HepG2 (cell line): ENCODE results near the gene SIRT7. TPM values are rescaled to one million over a fixed set of nuclear protein-coding genes. Genes with fewer than 3 reads are reported as not detected.

Source experiments
- HES4 ChIP-seq: sonication (generic); formaldehyde crosslinking; IDR thresholded peaks from 2 replicates; pipeline ENCODE4 v1.9.0; 2021; ENCODE audit warnings: mild to moderate bottlenecking, missing genetic modification reagents, borderline replicate concordance
- LCORL ChIP-seq, 2 experiments: fragments of 450-650 bp in 1 of 2; sonication (generic) in 1 of 2; formaldehyde crosslinking in 1 of 2; IDR thresholded peaks; 2 replicates each; pipeline versions ENCODE4 v1.5.0 to v1.6.1; 2017 to 2020; ENCODE audit warnings: antibody characterized with exemption in 1 of 2, missing genetic modification reagents in 1 of 2
- MED1 ChIP-seq: sonication (generic); formaldehyde crosslinking; IDR thresholded peaks from 2 replicates; pipeline ENCODE4 v1.4.0; 2020; ENCODE audit warnings: missing genetic modification reagents
- MYPOP ChIP-seq: sonication (generic); formaldehyde crosslinking; IDR thresholded peaks from 2 replicates; pipeline ENCODE4 v1.8.1; 2023; ENCODE audit warnings: mild to moderate bottlenecking, moderate library complexity, missing genetic modification reagents
- NR0B2 ChIP-seq: sonication (generic); formaldehyde crosslinking; IDR thresholded peaks from 2 replicates; pipeline ENCODE4 v1.4.0; 2020; ENCODE audit warnings: mild to moderate bottlenecking, missing genetic modification reagents
- RAD21 ChIP-seq: fragments of 450-650 bp; formaldehyde crosslinking; IDR thresholded peaks from 2 replicates; pipeline ENCODE4 v1.5.0; 2020; ENCODE audit warnings: mild to moderate bottlenecking
- STAT6 ChIP-seq: sonication (generic); formaldehyde crosslinking; IDR thresholded peaks from 2 replicates; pipeline ENCODE4 v1.4.0; 2020; ENCODE audit warnings: missing genetic modification reagents, mild to moderate bottlenecking, borderline replicate concordance
- TRAFD1 ChIP-seq: sonication (generic); formaldehyde crosslinking; IDR thresholded peaks from 2 replicates; pipeline ENCODE4 v1.5.1; 2020; ENCODE audit warnings: missing genetic modification reagents, mild to moderate bottlenecking, borderline replicate concordance
- ZC3H4 ChIP-seq: sonication (generic); formaldehyde crosslinking; IDR thresholded peaks from 2 replicates; pipeline ENCODE4 v1.4.0; 2020; ENCODE audit warnings: missing genetic modification reagents, borderline replicate concordance
- ZFP90 ChIP-seq: sonication (generic); formaldehyde crosslinking; IDR thresholded peaks from 2 replicates; pipeline ENCODE4 v1.8.0; 2022; ENCODE audit warnings: missing genetic modification reagents, mild to moderate bottlenecking, inconsistent platforms, borderline replicate concordance
- ZNF343 ChIP-seq: sonication (generic); formaldehyde crosslinking; IDR thresholded peaks from 2 replicates; pipeline ENCODE4 v1.4.0; 2020; ENCODE audit warnings: mild to moderate bottlenecking, missing genetic modification reagents
- ZNF362 ChIP-seq: sonication (generic); formaldehyde crosslinking; IDR thresholded peaks from 2 replicates; pipeline ENCODE4 v1.4.0; 2020; ENCODE audit warnings: missing genetic modification reagents, mild to moderate bottlenecking, borderline replicate concordance
- ZNF619 ChIP-seq: sonication (generic); formaldehyde crosslinking; IDR thresholded peaks from 2 replicates; pipeline ENCODE4 v1.4.0; 2020; ENCODE audit warnings: mild to moderate bottlenecking, missing genetic modification reagents
- ZNF770 ChIP-seq: sonication (generic); formaldehyde crosslinking; IDR thresholded peaks from 2 replicates; pipeline ENCODE4 v1.5.0; 2020; ENCODE audit warnings: mild to moderate bottlenecking, missing genetic modification reagents
- ZNF773 ChIP-seq: sonication (generic); formaldehyde crosslinking; IDR thresholded peaks from 2 replicates; pipeline ENCODE4 v1.4.0; 2020; ENCODE audit warnings: missing genetic modification reagents, borderline replicate concordance
- ZNF780A ChIP-seq: sonication (generic); formaldehyde crosslinking; IDR thresholded peaks from 2 replicates; pipeline ENCODE4 v1.8.0; 2022; ENCODE audit warnings: mild to moderate bottlenecking, missing genetic modification reagents, moderate library complexity
- ZNF839 ChIP-seq: sonication (generic); formaldehyde crosslinking; IDR thresholded peaks from 2 replicates; pipeline ENCODE4 v1.4.0; 2020; ENCODE audit warnings: missing genetic modification reagents, mild to moderate bottlenecking, borderline replicate concordance
- polyA plus RNA-seq, 8 experiments: library from polyadenylated mRNA; depleted of rRNA in 3 of 8; stranded (reverse) in 7 of 8; unstranded in 1 of 8; fragments of >200 nt; fragmentation: Illumina TruSeq in 4 of 8; extraction: Trizol in 4 of 8; gene quantifications; 2 replicates each; pipeline versions ENCODE4 v1.2.1 to v1.2.3, GENCODE V29; 2011 to 2016; ENCODE audit warnings: low read depth in 4 of 8, missing spikeins in 1 of 8, mixed read lengths in 1 of 8; ENCODE audit not compliant: insufficient read depth in 1 of 8
- total RNA-seq, 5 experiments: library from RNA; depleted of rRNA; stranded (reverse); fragments of >200 nt; fragmentation: Illumina TruSeq; extraction: Trizol; gene quantifications; 2 replicates each; pipeline ENCODE4 v1.2.3, GENCODE V29; 2016; ENCODE audit warnings: low read depth in 1 of 5

SIRT7 gene
- total and polyA plus RNA-seq, 2 of the 13 experiments (the other 11 are each of a cell fraction or from before 2014, with no cell fraction given): 8.3 to 24.8 TPM

- TF ChIP-seq TRAFD1 (CRISPR knock-in tag) (no peak), ZNF619 (CRISPR knock-in tag) (peak; percentile 86; the same call in 1 of the 2 replicates), RAD21 (CRISPR knock-in tag) (peak; percentile 85), ZC3H4 (peak; percentile 71; the same call in 1 of the 2 replicates), ZNF362 (CRISPR knock-in tag) (peak; percentile 37; the same call in 1 of the 2 replicates), ZNF343 (CRISPR knock-in tag) (peak; percentile 47; the same call in 1 of the 2 replicates), MED1 (peak; percentile 71), ZNF839 (CRISPR knock-in tag) (peak; percentile 77; the same call in 1 of the 2 replicates), STAT6 (CRISPR knock-in tag) (peak; percentile 61; the same call in 1 of the 2 replicates), ZNF780A (no peak; the same call in 1 of the 2 replicates), MYPOP (CRISPR knock-in tag) (peak; percentile 97), LCORL (IDR thresholded peaks at IDR 0.05) (no peak), LCORL (CRISPR knock-in tag; IDR thresholded peaks at IDR 0.05) (peak; percentile 14; the same call in 1 of the 2 replicates), ZFP90 (peak; percentile 93), NR0B2 (CRISPR knock-in tag) (peak; percentile 81), ZNF773 (0 out of 2 replicates have a peak, but pooled peaks have one; percentile 86), ZNF770 (CRISPR knock-in tag) (peak; percentile 15; the same call in 1 of the 2 replicates), HES4 (CRISPR knock-in tag) (no peak; the same call in 1 of the 2 replicates)
Observed at GRCh38 chr17:81927653-81928543, 9.9 kb upstream of the SIRT7 start, which contains the start of gene MAFG (continued).
